Heart left ventricle (tissue), 16 donors: ENCODE measurements around the gene CELSR1. TPM values are rescaled to one million over a fixed set of nuclear protein-coding genes. Genes with fewer than 3 reads are reported as not detected.
"Not testable (repeated sequence)": the region's sequence is repeated elsewhere in the genome, so short reads cannot be mapped to it uniquely, and the experiment has no call there.

Experiments
- ATAC-seq, 4 donors: fragments of 200-7000 bp; cut with Tn5 transposase; one replicate each; pipeline ENCODE4 v1.9.1; 2020 to 2022; ENCODE audit warnings: moderate library complexity in 4 of 4, mild to moderate bottlenecking in 3 of 4, moderate number of reproducible peaks in 1 of 4
- DNase-seq, 5 donors: peaks; one replicate each; pipeline ENCODE4 v3.0.0-alpha.2; 2020
- H3K27ac ChIP-seq, 12 donors: fragments of 200-600 bp; sonication (generic) in 4 of 12; one replicate each; pipeline versions ENCODE4 v1.5.0 to v1.8.0; 2016 to 2022; ENCODE audit warnings: mild to moderate bottlenecking in 2 of 12
- H3K27me3 ChIP-seq, 9 donors: fragments of 200-600 bp; sonication (generic) in 2 of 9; one replicate each; pipeline versions ENCODE4 v1.5.1 to v1.8.0; 2016 to 2022; ENCODE audit warnings: mild to moderate bottlenecking in 3 of 9
- H3K36me3 ChIP-seq, 9 donors: fragments of 200-600 bp; sonication (generic) in 2 of 9; one replicate each; pipeline versions ENCODE4 v1.5.0 to v1.8.0; 2018 to 2022; ENCODE audit warnings: mild to moderate bottlenecking in 2 of 9
- H3K4me1 ChIP-seq, 12 donors: fragments of 200-600 bp; sonication (generic) in 4 of 12; one replicate each; pipeline versions ENCODE4 v1.5.0 to v1.8.0; 2016 to 2022; ENCODE audit warnings: mild to moderate bottlenecking in 3 of 12
- H3K4me3 ChIP-seq, 12 donors: fragments of 200-600 bp; sonication (generic) in 4 of 12; one replicate each; pipeline versions ENCODE4 v1.5.0 to v1.8.0; 2017 to 2022; ENCODE audit warnings: mild to moderate bottlenecking in 9 of 12, moderate library complexity in 4 of 12
- H3K9me3 ChIP-seq, 12 donors: fragments of 200-600 bp; sonication (generic) in 4 of 12; one replicate each; pipeline versions ENCODE4 v1.5.0 to v1.8.0; 2016 to 2022; ENCODE audit warnings: mild to moderate bottlenecking in 1 of 12
- CTCF ChIP-seq, 12 donors: fragments of 200-600 bp; sonication (generic) in 4 of 12; IDR thresholded peaks; one replicate each; pipeline versions ENCODE4 v1.5.0 to v1.8.0; 2018 to 2022; ENCODE audit warnings: antibody characterized with exemption in 12 of 12, mild to moderate bottlenecking in 5 of 12
- POLR2A ChIP-seq, 2 donors: fragments of 450-650 bp; IDR thresholded peaks; one replicate each; pipeline ENCODE4 v1.6.1; 2017; ENCODE audit warnings: antibody characterized with exemption in 2 of 2, mild to moderate bottlenecking in 2 of 2, moderate library complexity in 2 of 2
- WGBS, 4 donors: extraction: QIAGEN DNeasy Blood & Tissue Kit in 2 of 4; methylation state at CpG; one replicate each; pipeline versions ENCODE4 v1.1.5 to v1.1.7; 2013 to 2018; 5-methylcytosine and 5-hydroxymethylcytosine counted together
- intact Hi-C, 10 donors: fragments of 100-400 bp; cut with DNase I; formaldehyde crosslinking; loops; one replicate each; pipeline versions ENCODE4 v1.11.1 to v1.14.2; 2022
- polyA plus RNA-seq, 2 donors: library from polyadenylated mRNA; stranded (reverse); fragments of 200-250 nt; gene quantifications; one replicate each; pipeline ENCODE4 v1.2.3, GENCODE V29; 2013
- total RNA-seq, 9 donors: library from RNA; depleted of rRNA in 2 of 9; stranded (reverse); fragments of >200 nt in 2 of 9; fragmentation: NEBNext Ultra II Directional in 3 of 9; extraction: Animal tissue kit (Norgen Biotek cat#: 25700) in 3 of 9; gene quantifications; one replicate each; pipeline versions ENCODE4 v1.1.0 to v1.2.4, GENCODE V29; 2016 to 2023
- donor health status: ischemic (EF 13 %, LVEDD 7.1; RV severe dilation, severe dysfunction).
- donor health status: healthy with polysubstance abuse.
- donor health status: DM: no; HTN: yes; CAD: no.
- donor health status: DM: no; HTN: no; CAD: no.
- donor health status: ischemic (EF 25% LVEDD 6.9; RV normal size, moderate dysfunction).
- donor health status: ischemic (EF 25% LVEDD 5.7; RV mildly dilated, moderate dysfunction).
- donor health status: healthy.
- donor health status: DM: yes; HTN: yes; CAD: no.
- donor health status: ischemic (EF 35%, LVEDD 5.7; RV mildly dilated, moderate dysfunction).
- donor health status: nonischemic (EF 11% LVEDD 7.7; RV severe dilation, severe dysfunction).
- donor health status: DM: yes; HTN: yes; CAD: no.
- donor health status: PGD.
- donor health status: ischemic (EF 29% LVEDD 5.4; RV normal size, mild dysfunction).
- donor health status: nonischemic (EF 23%, LVEDD 6.1; RV moderate dilation, normal function).

Gene CELSR1
- total and polyA plus RNA-seq, 11 donors, result 5.9 to 15.8 (median 11.9) TPM

DNA sequence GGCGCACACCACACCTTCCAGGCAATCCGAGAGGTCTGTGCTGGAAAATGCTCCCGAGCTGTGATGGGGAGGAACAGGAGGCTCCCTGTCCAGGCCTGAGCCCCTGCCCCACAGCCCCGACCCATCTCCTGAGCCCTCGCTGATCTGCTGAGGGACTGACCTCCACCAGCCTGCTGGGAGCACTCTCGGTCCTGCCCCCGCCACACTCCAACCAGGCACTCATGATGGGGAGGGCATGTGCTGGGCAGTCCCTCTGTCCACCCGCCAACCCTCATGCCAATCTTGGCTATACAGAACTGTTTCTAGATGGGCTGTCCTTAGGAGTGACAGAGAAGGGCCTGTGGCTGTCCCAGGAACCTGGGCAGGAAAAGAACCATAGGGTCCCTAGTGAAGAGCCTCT lies 131.1 kb downstream of the CELSR1 start:
- H3K4me3 ChIP-seq, result no peak overlapping the region
- no peaks in the 10 kb centered on the region for H3K27me3 ChIP-seq
- peak; percentile 89 to 94 (median 90) for ATAC-seq
- no peaks in the 10 kb centered on the region for H3K36me3 ChIP-seq
- TF ChIP-seq POLR2A (IDR thresholded peaks at IDR 0.05) (no peak), CTCF (IDR thresholded peaks at IDR 0.05) (no peak)
- intact Hi-C loops, result loop anchor here in 1 of 10 donors (10.0 kb wide), 1 partner anchor 52 kb away; no protein-coding TSS in a partner anchor
- peak overlapping the region in 3 of 12 donors; percentile 2 to 28 (median 14) for H3K27ac ChIP-seq
- WGBS, 4 donors, result 43 to 69% (median 63%) methylated on average over 7 to 8 of the region's 8 CpGs
- peaks cover 0 to 11% (median 0%) of the 10 kb centered on the region in 12 donors for H3K4me1 ChIP-seq
- H3K9me3 ChIP-seq, result no peaks in the 10 kb centered on the region
- peak in 4 of 5 donors; percentile 40 to 75 (median 48) for DNase-seq

DNA sequence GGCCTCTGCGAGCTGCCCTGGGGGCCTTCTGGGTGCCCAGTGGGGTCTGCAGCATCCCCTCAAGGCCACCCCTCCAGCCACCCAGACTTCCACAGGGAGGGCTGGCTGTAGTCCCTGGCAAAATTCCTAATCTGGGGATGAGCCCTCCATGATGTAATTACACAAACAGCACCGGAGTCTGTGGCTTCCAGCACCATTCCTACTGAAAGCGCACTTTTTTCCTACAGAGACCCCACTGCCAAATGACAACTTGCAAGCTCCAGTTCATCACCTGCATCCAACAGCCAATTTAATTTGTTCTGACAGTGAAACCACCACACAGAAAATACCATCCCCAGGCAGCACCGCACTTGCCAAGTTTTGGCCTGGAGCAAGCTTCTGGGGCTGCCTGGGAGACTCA lies 131.5 kb downstream of the CELSR1 start:
- Histone ChIP-seq H3K27ac (peak overlapping the region in 2 of 12 donors; percentile 2 to 28), H3K4me1 (peaks cover 0 to 11% (median 0%) of the 10 kb centered on the region in 12 donors), H3K36me3 (no peaks in the 10 kb centered on the region), H3K27me3 (no peaks in the 10 kb centered on the region), H3K4me3 (no peak overlapping the region), H3K9me3 (no peaks in the 10 kb centered on the region)
- 66 to 82% (median 70%) methylated on average over 4 of the region's 4 CpGs for WGBS, 4 donors
- intact Hi-C loops, result loop anchor here in 1 of 10 donors (10.0 kb wide), 1 partner anchor 51 kb away; no protein-coding TSS in a partner anchor
- ATAC-seq (no peak), DNase-seq (no peak)
- TF ChIP-seq CTCF (IDR thresholded peaks at IDR 0.05), result no peak
- no peak for TF ChIP-seq POLR2A (IDR thresholded peaks at IDR 0.05)

GRCh38 chr22:46403880-46404279 lies 133.5 kb downstream of the CELSR1 start:
- intact Hi-C loops, result loop anchor here in 1 of 10 donors (10.0 kb wide), 1 partner anchor 49 kb away; no protein-coding TSS in a partner anchor
- H3K4me1 ChIP-seq, result peaks cover 0 to 11% (median 0%) of the 10 kb centered on the region in 12 donors

GRCh38 chr22:46402505-46402904 lies 134.9 kb downstream of the CELSR1 start:
- DNase-seq, result no peak
- Histone ChIP-seq H3K9me3 (no peaks in the 10 kb centered on the region), H3K27ac (no peak overlapping the region), H3K36me3 (peaks cover 0 to 5% (median 0%) of the 10 kb centered on the region in 9 donors), H3K4me3 (no peak overlapping the region), H3K4me1 (peaks cover 0 to 11% (median 0%) of the 10 kb centered on the region in 12 donors), H3K27me3 (no peaks in the 10 kb centered on the region)
- TF ChIP-seq CTCF (IDR thresholded peaks at IDR 0.05) (no peak), POLR2A (IDR thresholded peaks at IDR 0.05) (no peak)
- no peak for ATAC-seq
- intact Hi-C loops, result loop anchor here in 1 of 10 donors (10.0 kb wide), 1 partner anchor 48 kb away; no protein-coding TSS in a partner anchor
- 75 to 86% (median 76%) methylated on average over 2 of the region's 2 CpGs for whole genome bisulfite sequencing, 4 donors

More at GRCh38 chr22:46403880-46404279, 133.5 kb downstream of the CELSR1 start:
- not testable (repeated sequence) for H3K27ac ChIP-seq, H3K4me3 ChIP-seq, H3K27me3 ChIP-seq, H3K36me3 ChIP-seq, DNase-seq, ATAC-seq, H3K9me3 ChIP-seq
- WGBS, 4 donors, result 85 to 92% (median 89%) methylated on average over 7 of the region's 7 CpGs
